HepG2 (cell line): ENCODE results near the gene KPNA3. TPM values are rescaled to one million over a fixed set of nuclear protein-coding genes. Genes with fewer than 3 reads are reported as not detected.

Experiments
- ATAC-seq: fragments of 200-7000 bp; cut with Tn5 transposase; 3 replicates; pipeline ENCODE4 v1.9.1; 2020; ENCODE audit warnings: mild to moderate bottlenecking, moderate library complexity
- BruUV-seq: library from RNA; stranded (reverse); fragments of 400-500 nt; replicated peaks from 2 replicates; lab custom pipeline; 2021; lab: Mats Ljungman, UMichigan
- CTCF ChIA-PET: fragments of 300-600 bp; formaldehyde crosslinking; extraction: SDS; loops from one replicate; lab custom pipeline; 2021; ENCODE audit warnings: low total read pairs, inconsistent platforms, low intra/inter-chr PET ratio; lab: Yijun Ruan, JAX
- POLR2A ChIA-PET: fragments of 350-600 bp; sonication (Branson Sonifier 250); formaldehyde crosslinking; loops from one replicate; lab custom pipeline; 2020; ENCODE audit warnings: antibody characterized with exemption, inconsistent platforms; lab: Yijun Ruan, JAX
- DNase-seq: peaks from one replicate; pipeline ENCODE4 v3.0.0-alpha.2; 2015; ENCODE audit warnings: low spot score
- FAIRE-seq: peaks from 3 replicates; lab custom pipeline; 2011; peaks lifted over from hg19 to GRCh38; lab: Jason Lieb, UNC
- H2AFZ ChIP-seq: one replicate; pipeline ENCODE4 v1.6.1; 2011; ENCODE audit warnings: low read length, inconsistent platforms
- H3K27ac ChIP-seq: fragments of 300-600 bp; 3 replicates; pipeline ENCODE4 v1.8.0; 2011; ENCODE audit warnings: mixed run types, mild to moderate bottlenecking, mixed read lengths, low read length, inconsistent platforms; ENCODE audit not compliant: insufficient read depth; ENCODE audit errors: extremely low read length
- H3K27me3 ChIP-seq, 2 experiments: fragments of 200-600 bp in 1 of 2; 2 replicates in 1 of 2; 3 replicates in 1 of 2; pipeline versions ENCODE4 v1.6.0 to v1.8.0; 2011; ENCODE audit warnings: low read length in 2 of 2, mild to moderate bottlenecking in 2 of 2, moderate library complexity in 2 of 2, inconsistent platforms in 1 of 2; ENCODE audit not compliant: insufficient read depth in 2 of 2, control insufficient read depth in 1 of 2
- H3K36me3 ChIP-seq, 2 experiments: fragments of 200-600 bp in 1 of 2; replicated peaks in 1 of 2; 2 replicates in 1 of 2; 3 replicates in 1 of 2; pipeline versions ENCODE4 v1.5.1 to v1.8.0; 2011; ENCODE audit warnings: low read length in 2 of 2, inconsistent platforms in 1 of 2; ENCODE audit not compliant: insufficient read depth in 2 of 2, control insufficient read depth in 1 of 2
- H3K4me1 ChIP-seq: 2 replicates; pipeline ENCODE4 v1.5.1; 2012; ENCODE audit warnings: low read length, inconsistent platforms; ENCODE audit not compliant: insufficient read depth
- H3K4me2 ChIP-seq: 2 replicates; pipeline ENCODE4 v1.6.0; 2011; ENCODE audit warnings: low read depth, low read length, inconsistent platforms
- H3K4me3 ChIP-seq, 3 experiments: fragments of 200-600 bp in 1 of 3; sonication (generic), shearing (Covaris generic) in 1 of 3; replicated peaks in 1 of 3; 2 replicates each; pipeline ENCODE4 v1.5.1; 2011 to 2016; ENCODE audit warnings: low read length in 3 of 3, inconsistent platforms in 2 of 3, low read depth in 2 of 3, mild to moderate bottlenecking in 2 of 3, control low read depth in 1 of 3, mixed read lengths in 1 of 3; ENCODE audit not compliant: insufficient read depth in 1 of 3
- H3K79me2 ChIP-seq: one replicate; pipeline ENCODE4 v1.6.1; 2011; ENCODE audit warnings: low read length, inconsistent platforms; ENCODE audit not compliant: insufficient read depth
- H3K9ac ChIP-seq: 2 replicates; pipeline ENCODE4 v1.6.0; 2011; ENCODE audit warnings: mild to moderate bottlenecking, low read depth, low read length, inconsistent platforms; ENCODE audit not compliant: insufficient read depth
- H3K9me3 ChIP-seq: 2 replicates; pipeline ENCODE4 v1.5.1; 2012; ENCODE audit warnings: mild to moderate bottlenecking, low read length
- H4K20me1 ChIP-seq: 2 replicates; pipeline ENCODE4 v1.6.0; 2011; ENCODE audit warnings: inconsistent platforms, mild to moderate bottlenecking, low read length, moderate library complexity; ENCODE audit not compliant: insufficient read depth
- AGO1 ChIP-seq: fragments of 200-400 bp; formaldehyde crosslinking; IDR thresholded peaks from 2 replicates; pipeline ENCODE4 v1.6.1; 2017; ENCODE audit warnings: mild to moderate bottlenecking, low read depth, low read length, moderate library complexity; ENCODE audit not compliant: poor library complexity, severe bottlenecking
- GABPB1 ChIP-seq: IDR thresholded peaks from 2 replicates; pipeline ENCODE4 v1.6.1; 2016; ENCODE audit warnings: mild to moderate bottlenecking, missing genetic modification reagents, moderate library complexity, missing compliant biosample characterization
- HNF4A ChIP-seq: sonication (generic); formaldehyde crosslinking; IDR thresholded peaks from 2 replicates; pipeline ENCODE4 v1.4.0; 2020; ENCODE audit warnings: missing genetic modification reagents
- HNF4G ChIP-seq, 2 experiments: sonication (generic) in 1 of 2; formaldehyde crosslinking in 1 of 2; IDR thresholded peaks; 2 replicates each; pipeline versions ENCODE4 v1.4.0 to v1.6.1; 2011 to 2020; ENCODE audit warnings: borderline replicate concordance in 2 of 2, low read depth in 2 of 2, mild to moderate bottlenecking in 2 of 2, low read length in 1 of 2, missing genetic modification reagents in 1 of 2, moderate library complexity in 1 of 2
- HOMEZ ChIP-seq: IDR thresholded peaks from 2 replicates; pipeline ENCODE4 v1.6.1; 2016; ENCODE audit warnings: low read depth
- HOXA3 ChIP-seq: sonication (generic); formaldehyde crosslinking; IDR thresholded peaks from 2 replicates; pipeline ENCODE4 v1.5.0; 2020; ENCODE audit warnings: missing genetic modification reagents
- PRDM15 ChIP-seq: sonication (generic); formaldehyde crosslinking; IDR thresholded peaks from 2 replicates; pipeline ENCODE4 v1.4.0; 2020; ENCODE audit warnings: missing genetic modification reagents
- TGIF2 ChIP-seq: IDR thresholded peaks from 2 replicates; pipeline ENCODE4 v1.6.1; 2016; ENCODE audit warnings: control low read depth, missing compliant biosample characterization
- ZKSCAN5 ChIP-seq: sonication (generic); formaldehyde crosslinking; IDR thresholded peaks from 2 replicates; pipeline ENCODE4 v1.5.1; 2020; ENCODE audit warnings: mild to moderate bottlenecking, missing genetic modification reagents
- ZMYM3 ChIP-seq: sonication (generic); formaldehyde crosslinking; IDR thresholded peaks from 2 replicates; pipeline ENCODE4 v1.5.1; 2020; ENCODE audit warnings: mild to moderate bottlenecking, missing genetic modification reagents
- ZMYM4 ChIP-seq: sonication (generic); formaldehyde crosslinking; IDR thresholded peaks from 2 replicates; pipeline ENCODE4 v1.8.1; 2023; ENCODE audit warnings: mild to moderate bottlenecking, missing genetic modification reagents
- WGBS: methylation state at CpG from one replicate; pipeline ENCODE4 v1.1.6; 2017; ENCODE audit warnings: low lambda C conversion rate; 5-methylcytosine and 5-hydroxymethylcytosine counted together
- in situ Hi-C: cut with HindIII; loops from 2 replicates; pipeline ENCODE4 v1.10.0; 2017; ENCODE audit warnings: low pct_unique_long_range_greater_than_20kb; ENCODE audit not compliant: extremely low pct_ligation_motif_present
- intact Hi-C: fragments of 100-400 bp; cut with micrococcal nuclease; formaldehyde crosslinking; loops from one replicate; pipeline ENCODE4 v1.10.0; 2022; ENCODE audit not compliant: unreplicated experiment
- polyA plus RNA-seq, 8 experiments: library from polyadenylated mRNA; depleted of rRNA in 3 of 8; stranded (reverse) in 7 of 8; unstranded in 1 of 8; fragments of >200 nt; fragmentation: Illumina TruSeq in 4 of 8; extraction: Trizol in 4 of 8; gene quantifications; 2 replicates each; pipeline versions ENCODE4 v1.2.1 to v1.2.3, GENCODE V29; 2011 to 2016; ENCODE audit warnings: low read depth in 4 of 8, missing spikeins in 1 of 8, mixed read lengths in 1 of 8; ENCODE audit not compliant: insufficient read depth in 1 of 8
- total RNA-seq, 5 experiments: library from RNA; depleted of rRNA; stranded (reverse); fragments of >200 nt; fragmentation: Illumina TruSeq; extraction: Trizol; gene quantifications; 2 replicates each; pipeline ENCODE4 v1.2.3, GENCODE V29; 2016; ENCODE audit warnings: low read depth in 1 of 5
- TF ChIP-seq, protein P1 (sequence below): sonication (generic); IDR thresholded peaks from 2 replicates; pipeline ENCODE4 v1.6.1; 2016; ENCODE audit warnings: low read depth, borderline replicate concordance
- TF ChIP-seq, protein P2 (sequence below): sonication (generic); formaldehyde crosslinking; IDR thresholded peaks from 2 replicates; pipeline ENCODE4 v1.4.0; 2020; ENCODE audit warnings: mild to moderate bottlenecking, missing genetic modification reagents

Gene KPNA3
- total and polyA plus RNA-seq, 2 of the 13 experiments (the other 11 are each of a cell fraction or from before 2014, with no cell fraction given) = 13.0 to 28.9 TPM

DNA sequence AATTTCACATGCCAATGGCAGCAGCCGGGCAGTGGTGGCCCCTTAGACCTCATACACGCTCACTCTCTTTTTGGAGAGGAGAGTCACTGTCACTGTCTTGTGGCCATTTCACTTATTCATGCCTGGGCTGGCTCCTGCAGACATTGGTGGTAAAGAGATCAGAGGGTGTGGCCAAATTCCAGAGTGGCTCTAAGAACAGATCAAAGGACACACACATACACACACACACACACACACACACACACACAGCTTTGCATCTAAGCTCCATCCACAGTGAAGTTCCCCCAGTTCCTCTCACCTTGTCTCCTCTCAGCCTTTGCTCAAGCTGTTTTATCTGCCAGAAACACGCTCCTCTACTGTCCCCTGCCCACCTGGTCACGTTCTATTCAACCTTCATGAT, 46.5 kb upstream of the KPNA3 start (continued):
- TF ChIP-seq TGIF2 (CRISPR knock-in tag) (0 out of 2 replicates have a peak, but pooled peaks have one; percentile 39), ZKSCAN5 (no peak)
- TF ChIP-seq, all 625 proteins: peak for 15

DNA sequence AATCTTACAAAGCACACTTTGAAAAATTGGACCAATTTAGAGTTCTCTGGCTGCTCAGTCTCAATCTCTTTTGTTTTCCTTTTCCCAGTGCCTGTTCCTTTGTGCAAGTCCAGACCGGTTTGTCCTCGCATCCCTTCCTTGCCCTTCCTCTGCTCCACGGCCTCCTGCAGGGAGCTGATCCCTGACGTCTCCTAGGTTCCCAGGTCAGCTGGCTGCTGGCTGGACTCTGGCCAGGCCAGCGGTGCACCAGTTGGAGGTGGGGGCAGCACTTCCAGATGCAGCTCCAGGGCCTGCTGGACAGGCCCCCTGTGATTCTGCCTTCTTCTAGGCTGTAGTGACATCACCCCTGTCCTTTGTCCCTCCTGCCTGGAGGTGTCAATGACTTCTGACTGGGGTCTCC, 44.0 kb upstream of the KPNA3 start:
- Histone ChIP-seq H2AFZ (no peak overlapping the region), H3K4me1 (peaks cover 51% of the 10 kb centered on the region), H3K27ac (no peak overlapping the region), H3K4me3 (peak overlapping the region in 1 of 3 experiments; percentile 32; a peak in 1 of 6 replicates), H3K79me2 (no peaks in the 10 kb centered on the region), H3K9me3 (no peaks in the 10 kb centered on the region), H3K9ac (peak overlapping the region; percentile 6; the same call in 1 of the 2 replicates), H3K36me3 (no peaks in the 10 kb centered on the region), H3K4me2 (peak overlapping the region; percentile 54), H4K20me1 (no peaks in the 10 kb centered on the region), H3K27me3 (no peaks in the 10 kb centered on the region)
- in situ Hi-C loops = no loop called here
- ATAC-seq = peak; percentile 89
- DNase-seq = peak; percentile 23
- intact Hi-C loops = no loop called here
- peak; percentile 39 for FAIRE-seq
- 10% methylated on average over 5 of the region's 5 CpGs for WGBS
- no TSS peak for BruUV-seq
- POLR2A ChIA-PET = interaction anchor here (0.7 to 1.0 kb wide), 4 partner anchors 16 to 146 kb away, joined by 3 to 6 read pairs (median 4); partner anchors contain the start of genes EBPL and KPNA3
- CTCF ChIA-PET = no interaction called here
- 0 out of 2 replicates have a peak, but pooled peaks have one; percentile 15 for TF ChIP-seq ZMYM3
- TF ChIP-seq, protein P1, sequence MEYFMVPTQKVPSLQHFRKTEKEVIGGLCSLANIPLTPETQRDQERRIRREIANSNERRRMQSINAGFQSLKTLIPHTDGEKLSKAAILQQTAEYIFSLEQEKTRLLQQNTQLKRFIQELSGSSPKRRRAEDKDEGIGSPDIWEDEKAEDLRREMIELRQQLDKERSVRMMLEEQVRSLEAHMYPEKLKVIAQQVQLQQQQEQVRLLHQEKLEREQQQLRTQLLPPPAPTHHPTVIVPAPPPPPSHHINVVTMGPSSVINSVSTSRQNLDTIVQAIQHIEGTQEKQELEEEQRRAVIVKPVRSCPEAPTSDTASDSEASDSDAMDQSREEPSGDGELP = peak; percentile 93
- TF ChIP-seq PRDM15 (CRISPR knock-in tag) = peak; percentile 89
- 0 out of 2 replicates have a peak, but pooled peaks have one; percentile 18 for TF ChIP-seq HNF4G (IDR thresholded peaks at IDR 0.05; ENCODE audit: borderline replicate concordance, low read depth, low read length)
- no peak for TF ChIP-seq HNF4G (CRISPR knock-in tag; IDR thresholded peaks at IDR 0.05; ENCODE audit: borderline replicate concordance, low read depth)
- TF ChIP-seq AGO1 = no peak
- peak; percentile 53; the same call in 1 of the 2 replicates for TF ChIP-seq ZMYM4 (CRISPR knock-in tag)
- peak; percentile 25; the same call in 1 of the 2 replicates for TF ChIP-seq GABPB1
- no peak for TF ChIP-seq HOMEZ (CRISPR knock-in tag)
- TF ChIP-seq, protein P2, sequence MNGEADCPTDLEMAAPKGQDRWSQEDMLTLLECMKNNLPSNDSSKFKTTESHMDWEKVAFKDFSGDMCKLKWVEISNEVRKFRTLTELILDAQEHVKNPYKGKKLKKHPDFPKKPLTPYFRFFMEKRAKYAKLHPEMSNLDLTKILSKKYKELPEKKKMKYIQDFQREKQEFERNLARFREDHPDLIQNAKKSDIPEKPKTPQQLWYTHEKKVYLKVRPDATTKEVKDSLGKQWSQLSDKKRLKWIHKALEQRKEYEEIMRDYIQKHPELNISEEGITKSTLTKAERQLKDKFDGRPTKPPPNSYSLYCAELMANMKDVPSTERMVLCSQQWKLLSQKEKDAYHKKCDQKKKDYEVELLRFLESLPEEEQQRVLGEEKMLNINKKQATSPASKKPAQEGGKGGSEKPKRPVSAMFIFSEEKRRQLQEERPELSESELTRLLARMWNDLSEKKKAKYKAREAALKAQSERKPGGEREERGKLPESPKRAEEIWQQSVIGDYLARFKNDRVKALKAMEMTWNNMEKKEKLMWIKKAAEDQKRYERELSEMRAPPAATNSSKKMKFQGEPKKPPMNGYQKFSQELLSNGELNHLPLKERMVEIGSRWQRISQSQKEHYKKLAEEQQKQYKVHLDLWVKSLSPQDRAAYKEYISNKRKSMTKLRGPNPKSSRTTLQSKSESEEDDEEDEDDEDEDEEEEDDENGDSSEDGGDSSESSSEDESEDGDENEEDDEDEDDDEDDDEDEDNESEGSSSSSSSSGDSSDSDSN (CRISPR knock-in tag) = peak; percentile 36; the same call in 1 of the 2 replicates
- peak; percentile 63 for TF ChIP-seq HNF4A (CRISPR knock-in tag)
- TF ChIP-seq HOXA3 (CRISPR knock-in tag) = peak; percentile 21; the same call in 1 of the 2 replicates
